ENCODE data around the gene XKR8. TPM values are rescaled to one million over a fixed set of nuclear protein-coding genes. Genes with fewer than 3 reads are reported as not detected.
A peak's percentile ranks its signal among the peaks of the same experiment; 100 is the strongest.

Gene XKR8
- total RNA-seq, 2 experiments from 2014 or later, result 8.0 TPM

GRCh38 chr1:27971674-27972073, 11.9 kb downstream of the XKR8 start:
- peaks cover 12% of the 10 kb centered on the region for H3K4me1 Mint-ChIP-seq (ENCODE audit: low read depth)
- ATAC-seq (no peak), DNase-seq (no peak)
- no peaks in the 10 kb centered on the region for H3K9me3 Mint-ChIP-seq (ENCODE audit: insufficient read depth)
- peaks cover 20% of the 10 kb centered on the region for H3K36me3 Mint-ChIP-seq (ENCODE audit: low read depth)
- POLR2A ChIA-PET, result interaction anchor here (1.3 kb wide), 1 partner anchor 14 kb away, joined by 3 read pairs; no protein-coding TSS in a partner anchor
- no peak overlapping the region for H3K4me3 Mint-ChIP-seq
- CTCF ChIA-PET, result interaction anchor here (0.8 to 2.5 kb wide), 5 partner anchors 9 to 36 kb away, joined by 3 to 12 read pairs (median 3); no protein-coding TSS in a partner anchor
- no peak overlapping the region for H3K27ac Mint-ChIP-seq
- no peaks in the 10 kb centered on the region for H3K27me3 Mint-ChIP-seq (ENCODE audit: low read depth)

DNA sequence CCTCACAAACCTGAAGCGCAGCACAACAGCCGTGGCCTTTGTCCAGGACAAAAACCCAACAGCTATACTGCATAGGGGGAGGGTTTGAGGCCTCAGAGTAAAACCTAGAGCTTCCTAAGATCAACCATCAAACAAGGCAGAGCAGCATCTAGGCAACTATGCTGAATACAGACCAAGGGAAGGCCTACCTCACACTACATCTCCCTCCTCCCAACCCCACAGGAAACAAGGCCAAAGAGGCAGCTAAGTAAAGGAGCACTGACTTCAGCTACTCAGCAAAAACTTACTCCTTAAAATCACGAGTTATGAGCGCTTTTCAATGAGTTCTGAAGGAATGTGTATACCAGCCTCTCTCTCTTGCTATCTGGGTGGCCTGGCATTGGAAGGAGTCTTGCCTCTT, 12.4 kb downstream of the XKR8 start:
- DNase-seq, result no peak
- peaks cover 12% of the 10 kb centered on the region for H3K4me1 Mint-ChIP-seq (ENCODE audit: low read depth)
- no peaks in the 10 kb centered on the region for H3K27me3 Mint-ChIP-seq (ENCODE audit: low read depth)
- no peak for ATAC-seq
- POLR2A ChIA-PET, result no interaction called here
- peaks cover 23% of the 10 kb centered on the region for H3K36me3 Mint-ChIP-seq (ENCODE audit: low read depth)
- H3K27ac Mint-ChIP-seq, result no peak overlapping the region
- CTCF ChIA-PET, result interaction anchor here (0.8 to 2.5 kb wide), 5 partner anchors 8 to 36 kb away, joined by 3 to 12 read pairs (median 3); no protein-coding TSS in a partner anchor
- H3K4me3 Mint-ChIP-seq, result no peak overlapping the region
- H3K9me3 Mint-ChIP-seq (ENCODE audit: insufficient read depth), result no peaks in the 10 kb centered on the region

DNA sequence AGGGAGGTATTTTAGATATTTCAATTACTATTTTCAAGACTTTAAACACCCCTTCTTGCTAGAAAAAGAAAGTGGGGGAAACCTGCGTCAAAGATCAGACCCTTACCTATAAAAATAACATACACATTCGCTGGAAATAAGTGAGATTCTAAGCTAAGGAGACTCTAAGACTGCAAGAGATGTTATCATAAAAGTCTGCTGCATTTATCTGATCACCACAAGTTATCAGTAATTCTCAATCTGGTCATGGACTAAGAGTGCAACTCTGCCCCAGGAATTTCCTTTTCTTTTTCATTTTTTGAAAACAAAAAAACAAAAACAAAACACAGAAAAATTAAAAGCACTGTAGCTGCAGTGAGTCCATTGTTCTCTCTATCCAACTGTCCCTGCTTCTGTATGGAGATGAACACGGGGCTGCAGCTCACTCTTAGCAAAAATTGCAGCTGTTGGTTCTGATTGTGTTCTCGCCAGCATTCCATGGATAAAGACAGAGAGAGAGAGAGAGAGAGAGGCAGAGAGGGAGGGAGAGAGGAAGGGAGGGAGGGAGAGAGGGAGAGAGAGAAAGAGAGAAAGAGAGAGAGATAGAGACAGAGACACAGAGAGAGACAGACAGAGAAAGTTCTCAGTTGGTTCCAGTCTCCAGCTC, 14.1 kb downstream of the XKR8 start:
- Mint-ChIP-seq H3K4me3 (no peak overlapping the region), H3K27me3 (ENCODE audit: low read depth) (no peaks in the 10 kb centered on the region), H3K9me3 (ENCODE audit: insufficient read depth) (no peaks in the 10 kb centered on the region), H3K4me1 (ENCODE audit: low read depth) (peaks cover 8% of the 10 kb centered on the region), H3K27ac (no peak overlapping the region), H3K36me3 (ENCODE audit: low read depth) (peaks cover 16% of the 10 kb centered on the region)
- DNase-seq (no peak), ATAC-seq (no peak)
- POLR2A ChIA-PET, result interaction anchor here (0.6 to 0.7 kb wide), 2 partner anchors 29 to 1135 kb away, joined by 3 to 5 read pairs; no protein-coding TSS in a partner anchor
- CTCF ChIA-PET, result interaction anchor here (1.0 to 1.2 kb wide), 5 partner anchors 12 to 235 kb away, joined by 3 to 5 read pairs (median 4); no protein-coding TSS in a partner anchor

DNA sequence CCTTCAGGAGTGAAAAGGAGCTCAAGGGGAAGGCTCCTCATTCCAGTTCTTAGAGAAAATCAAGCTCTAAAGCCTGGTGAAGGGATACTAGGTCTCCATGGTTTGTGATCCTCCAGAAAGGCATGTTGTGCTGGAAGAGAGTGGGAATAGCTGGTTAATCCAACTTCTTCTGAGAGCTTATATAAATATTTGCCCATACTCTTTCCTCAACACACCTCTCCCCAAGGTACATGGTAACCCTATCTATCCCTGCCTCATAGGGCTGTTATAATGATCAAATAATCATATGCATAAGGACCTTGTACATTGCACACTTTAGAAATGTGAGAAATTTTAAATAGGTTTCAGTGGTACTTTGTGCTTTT, 14.6 kb downstream of the XKR8 start:
- Mint-ChIP-seq H3K4me1 (ENCODE audit: low read depth) (peaks cover 8% of the 10 kb centered on the region), H3K27me3 (ENCODE audit: low read depth) (no peaks in the 10 kb centered on the region), H3K9me3 (ENCODE audit: insufficient read depth) (no peaks in the 10 kb centered on the region), H3K27ac (no peak overlapping the region), H3K36me3 (ENCODE audit: low read depth) (peaks cover 16% of the 10 kb centered on the region), H3K4me3 (no peak overlapping the region)
- ChIA-PET CTCF (interaction anchor here (1.0 to 1.2 kb wide), 4 partner anchors 13 to 235 kb away, joined by 3 to 5 read pairs (median 4); no protein-coding TSS in a partner anchor), POLR2A (interaction anchor here (0.6 kb wide), 1 partner anchor 1135 kb away, joined by 5 read pairs; no protein-coding TSS in a partner anchor)
- DNase-seq (no peak), ATAC-seq (no peak)

DNA sequence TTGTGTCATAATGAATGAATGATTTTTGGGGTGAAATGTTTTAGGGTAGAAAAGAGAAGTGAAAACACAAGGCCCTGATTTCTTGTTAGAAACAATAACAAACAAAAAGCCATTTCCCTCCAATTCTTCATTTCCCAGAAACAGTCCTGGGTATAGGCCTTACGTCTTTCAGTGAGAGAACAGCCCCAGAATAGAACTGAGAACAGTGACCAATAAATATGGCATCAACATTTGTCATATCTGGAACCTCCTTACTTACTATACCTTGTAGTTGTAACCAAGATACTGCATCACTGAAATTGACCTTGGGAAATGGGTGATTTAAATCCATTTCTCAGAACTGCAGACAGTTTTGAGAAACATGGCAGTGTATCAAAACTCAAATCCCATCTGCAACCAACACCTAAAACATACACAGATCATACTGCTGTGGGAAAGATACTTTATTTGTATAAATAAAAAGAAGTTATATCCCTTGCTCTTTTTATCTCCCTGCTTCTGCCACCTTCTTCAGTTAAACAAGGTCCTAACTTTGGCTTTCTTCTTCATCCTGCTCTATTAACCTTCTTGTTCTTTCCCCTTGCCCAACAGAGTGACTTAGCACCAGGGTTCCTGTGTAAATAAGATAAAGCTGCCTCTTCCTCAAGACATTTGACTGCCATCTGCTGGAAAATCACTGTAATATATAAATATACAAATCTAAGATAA, 19.5 kb downstream of the XKR8 start:
- ATAC-seq (peak; percentile 64), DNase-seq (no peak)
- no peaks in the 10 kb centered on the region for H3K4me1 Mint-ChIP-seq (ENCODE audit: low read depth)
- CTCF ChIA-PET, result interaction anchor here (0.9 to 5.2 kb wide), 15 partner anchors 7 to 146 kb away, joined by 3 to 41 read pairs (median 4); partner anchors contain the start of genes EYA3 and XKR8
- POLR2A ChIA-PET, result no interaction called here
- H3K27ac Mint-ChIP-seq, result no peak overlapping the region
- peaks cover 8% of the 10 kb centered on the region for H3K36me3 Mint-ChIP-seq (ENCODE audit: low read depth)
- H3K9me3 Mint-ChIP-seq (ENCODE audit: insufficient read depth), result no peaks in the 10 kb centered on the region
- no peaks in the 10 kb centered on the region for H3K27me3 Mint-ChIP-seq (ENCODE audit: low read depth)
- H3K4me3 Mint-ChIP-seq, result no peak overlapping the region

- no peaks in the 10 kb centered on the region for H3K27me3 Mint-ChIP-seq (ENCODE audit: low read depth)
- peaks cover 8% of the 10 kb centered on the region for H3K36me3 Mint-ChIP-seq (ENCODE audit: low read depth)
- ChIA-PET CTCF (interaction anchor here (0.9 to 5.2 kb wide), 15 partner anchors 8 to 147 kb away, joined by 3 to 41 read pairs (median 5); partner anchors contain the start of genes EYA3 and XKR8), POLR2A (no interaction called here)
- H3K4me1 Mint-ChIP-seq (ENCODE audit: low read depth), result no peaks in the 10 kb centered on the region
- no peak overlapping the region for H3K4me3 Mint-ChIP-seq
- H3K9me3 Mint-ChIP-seq (ENCODE audit: insufficient read depth), result no peaks in the 10 kb centered on the region
- DNase-seq (no peak), ATAC-seq (no peak)
- H3K27ac Mint-ChIP-seq, result no peak overlapping the region
Observed at GRCh38 chr1:27979859-27980201, 20.1 kb downstream of the XKR8 start.

GRCh38 chr1:27980216-27980845, 20.6 kb downstream of the XKR8 start:
- Mint-ChIP-seq H3K4me3 (no peak overlapping the region), H3K9me3 (ENCODE audit: insufficient read depth) (no peaks in the 10 kb centered on the region), H3K27me3 (ENCODE audit: low read depth) (no peaks in the 10 kb centered on the region), H3K36me3 (ENCODE audit: low read depth) (peaks cover 10% of the 10 kb centered on the region), H3K4me1 (ENCODE audit: low read depth) (no peaks in the 10 kb centered on the region), H3K27ac (no peak overlapping the region)
- no peak for DNase-seq
- no peak for ATAC-seq
- ChIA-PET CTCF (interaction anchor here (0.7 to 5.2 kb wide), 18 partner anchors 8 to 129 kb away, joined by 3 to 41 read pairs (median 4); partner anchors contain the start of genes EYA3 and XKR8), POLR2A (no interaction called here)

- Mint-ChIP-seq H3K27ac (no peak overlapping the region), H3K9me3 (ENCODE audit: insufficient read depth) (no peaks in the 10 kb centered on the region), H3K4me1 (ENCODE audit: low read depth) (no peaks in the 10 kb centered on the region), H3K27me3 (ENCODE audit: low read depth) (no peaks in the 10 kb centered on the region), H3K36me3 (ENCODE audit: low read depth) (peaks cover 11% of the 10 kb centered on the region), H3K4me3 (no peak overlapping the region)
- DNase-seq, result no peak
- no peak for ATAC-seq
- CTCF ChIA-PET, result interaction anchor here (0.7 to 5.2 kb wide), 10 partner anchors 7 to 123 kb away, joined by 3 to 41 read pairs (median 8); no protein-coding TSS in a partner anchor
- POLR2A ChIA-PET, result no interaction called here
Observed at GRCh38 chr1:27981145-27981544, 21.4 kb downstream of the XKR8 start.

- Mint-ChIP-seq H3K36me3 (ENCODE audit: low read depth) (peaks cover 60% of the 10 kb centered on the region), H3K27ac (peak overlapping the region; percentile 17), H3K4me3 (no peak overlapping the region), H3K9me3 (ENCODE audit: insufficient read depth) (no peaks in the 10 kb centered on the region), H3K4me1 (ENCODE audit: low read depth) (peaks cover 43% of the 10 kb centered on the region), H3K27me3 (ENCODE audit: low read depth) (no peaks in the 10 kb centered on the region)
- ChIA-PET POLR2A (no interaction called here), CTCF (interaction anchor here (1.1 to 3.2 kb wide), 3 partner anchors 10 to 134 kb away, joined by 3 to 15 read pairs (median 6); no protein-coding TSS in a partner anchor)
- no peak for ATAC-seq
- DNase-seq, result no peak
Observed at GRCh38 chr1:27990920-27991537, 31.3 kb downstream of the XKR8 start.

DNA sequence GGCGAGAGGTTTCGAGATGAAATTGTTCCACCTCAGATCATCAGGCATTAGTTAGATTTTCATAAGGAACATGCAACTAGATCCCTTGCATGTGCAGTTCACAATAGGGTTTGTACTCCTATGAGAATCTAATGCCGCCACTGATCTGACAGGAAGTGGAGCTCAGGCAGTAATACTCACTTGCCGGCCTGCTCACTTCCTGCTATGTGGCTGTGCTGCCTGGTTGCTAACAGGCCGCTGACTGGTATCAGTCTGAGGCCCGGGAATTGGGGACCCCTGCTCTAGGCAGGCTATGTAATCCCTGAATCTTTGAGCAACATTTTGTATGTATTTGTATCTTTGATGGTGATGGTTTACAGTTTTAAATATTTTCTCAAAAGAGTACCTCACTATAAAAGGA, 32.5 kb downstream of the XKR8 start:
- Mint-ChIP-seq H3K27me3 (ENCODE audit: low read depth) (no peaks in the 10 kb centered on the region), H3K36me3 (ENCODE audit: low read depth) (peaks cover 67% of the 10 kb centered on the region), H3K4me3 (no peak overlapping the region), H3K27ac (peak overlapping the region; percentile 73), H3K4me1 (ENCODE audit: low read depth) (peaks cover 48% of the 10 kb centered on the region), H3K9me3 (ENCODE audit: insufficient read depth) (no peaks in the 10 kb centered on the region)
- ChIA-PET POLR2A (interaction anchor here (0.6 to 1.2 kb wide), 4 partner anchors 9 to 907 kb away, joined by 3 read pairs; partner anchors contain the start of gene XKR8), CTCF (interaction anchor here (0.7 to 3.2 kb wide), 7 partner anchors 13 to 217 kb away, joined by 3 to 15 read pairs (median 5); no protein-coding TSS in a partner anchor)
- ATAC-seq (peak; percentile 96), DNase-seq (peak; percentile 70)

DNA sequence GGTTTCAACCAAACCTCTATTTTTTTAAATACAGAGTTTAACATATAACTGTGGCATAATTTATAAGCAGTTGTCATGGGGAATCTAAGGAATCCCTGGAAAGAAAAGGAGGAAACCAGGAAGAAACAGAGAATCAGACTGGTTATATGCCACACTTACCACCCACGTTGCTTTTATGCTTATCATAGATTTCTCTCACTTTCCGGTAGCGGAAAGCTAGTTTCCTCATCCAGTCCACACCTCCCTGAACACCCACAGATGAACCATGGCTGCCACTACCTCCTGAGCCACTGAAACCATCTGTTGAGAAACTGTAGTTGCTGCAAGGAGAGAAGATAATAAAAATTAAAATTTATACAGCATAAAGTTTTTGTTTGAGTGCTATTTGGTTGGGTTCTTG, 33.5 kb downstream of the XKR8 start:
- H3K36me3 Mint-ChIP-seq (ENCODE audit: low read depth), result peaks cover 70% of the 10 kb centered on the region
- no peak overlapping the region for H3K4me3 Mint-ChIP-seq
- peaks cover 44% of the 10 kb centered on the region for H3K4me1 Mint-ChIP-seq (ENCODE audit: low read depth)
- DNase-seq (no peak), ATAC-seq (no peak)
- H3K9me3 Mint-ChIP-seq (ENCODE audit: insufficient read depth), result no peaks in the 10 kb centered on the region
- H3K27me3 Mint-ChIP-seq (ENCODE audit: low read depth), result no peaks in the 10 kb centered on the region
- H3K27ac Mint-ChIP-seq, result no peak overlapping the region
- POLR2A ChIA-PET, result interaction anchor here (1.0 kb wide), 1 partner anchor 33 kb away, joined by 3 read pairs; the partner anchor contains the start of gene XKR8
- CTCF ChIA-PET, result interaction anchor here (1.0 to 3.2 kb wide), 6 partner anchors 14 to 216 kb away, joined by 3 to 15 read pairs (median 4); no protein-coding TSS in a partner anchor

Data from activated CD8-positive, alpha-beta T cell treated with anti-CD3 and anti-CD28 coated beads, Interleukin-2, amount 10 ng/mL, durations not matched to agents 7 days and 5 days (primary cell).